Osteocyte (in vitro differentiated cells): ENCODE results near the gene SWSAP1. TPM values are rescaled to one million over a fixed set of nuclear protein-coding genes. Genes with fewer than 3 reads are reported as not detected.

Source experiments
- DNase-seq: peaks from one replicate; pipeline ENCODE4 v3.0.0; 2021; ENCODE audit warnings: mixed read lengths; ENCODE audit not compliant: unreplicated experiment; ENCODE audit errors: extremely low spot score
- H3K27ac Mint-ChIP-seq: one replicate; pipeline ENCODE4 v1.8.0; 2021; ENCODE audit warnings: mild to moderate bottlenecking, mixed read lengths; ENCODE audit not compliant: unreplicated experiment
- H3K27me3 Mint-ChIP-seq: one replicate; pipeline ENCODE4 v1.8.0; 2021; ENCODE audit warnings: mixed read lengths; ENCODE audit not compliant: unreplicated experiment
- H3K36me3 Mint-ChIP-seq: one replicate; pipeline ENCODE4 v1.8.0; 2021; ENCODE audit warnings: mixed read lengths; ENCODE audit not compliant: unreplicated experiment
- H3K4me1 Mint-ChIP-seq: one replicate; pipeline ENCODE4 v1.8.0; 2021; ENCODE audit warnings: mixed read lengths; ENCODE audit not compliant: unreplicated experiment
- H3K4me3 Mint-ChIP-seq: one replicate; pipeline ENCODE4 v1.8.0; 2021; ENCODE audit warnings: mild to moderate bottlenecking, moderate library complexity, mixed read lengths; ENCODE audit not compliant: unreplicated experiment
- H3K9me3 Mint-ChIP-seq: one replicate; pipeline ENCODE4 v1.8.0; 2021; ENCODE audit warnings: mixed read lengths; ENCODE audit not compliant: unreplicated experiment
- total RNA-seq: library from RNA; stranded (reverse); gene quantifications from 2 replicates; pipeline ENCODE4 v1.2.1, GENCODE V29; 2021
- TF ChIP-seq, protein P1 (sequence below): fragments of 200-600 bp; sonication (generic); IDR thresholded peaks from 2 replicates; pipeline ENCODE4 v1.5.0; 2021; ENCODE audit warnings: antibody characterized with exemption, mild to moderate bottlenecking, moderate library complexity

The SWSAP1 gene
- total RNA-seq, 1 donor from 2014 or later: 1.3 TPM

DNA sequence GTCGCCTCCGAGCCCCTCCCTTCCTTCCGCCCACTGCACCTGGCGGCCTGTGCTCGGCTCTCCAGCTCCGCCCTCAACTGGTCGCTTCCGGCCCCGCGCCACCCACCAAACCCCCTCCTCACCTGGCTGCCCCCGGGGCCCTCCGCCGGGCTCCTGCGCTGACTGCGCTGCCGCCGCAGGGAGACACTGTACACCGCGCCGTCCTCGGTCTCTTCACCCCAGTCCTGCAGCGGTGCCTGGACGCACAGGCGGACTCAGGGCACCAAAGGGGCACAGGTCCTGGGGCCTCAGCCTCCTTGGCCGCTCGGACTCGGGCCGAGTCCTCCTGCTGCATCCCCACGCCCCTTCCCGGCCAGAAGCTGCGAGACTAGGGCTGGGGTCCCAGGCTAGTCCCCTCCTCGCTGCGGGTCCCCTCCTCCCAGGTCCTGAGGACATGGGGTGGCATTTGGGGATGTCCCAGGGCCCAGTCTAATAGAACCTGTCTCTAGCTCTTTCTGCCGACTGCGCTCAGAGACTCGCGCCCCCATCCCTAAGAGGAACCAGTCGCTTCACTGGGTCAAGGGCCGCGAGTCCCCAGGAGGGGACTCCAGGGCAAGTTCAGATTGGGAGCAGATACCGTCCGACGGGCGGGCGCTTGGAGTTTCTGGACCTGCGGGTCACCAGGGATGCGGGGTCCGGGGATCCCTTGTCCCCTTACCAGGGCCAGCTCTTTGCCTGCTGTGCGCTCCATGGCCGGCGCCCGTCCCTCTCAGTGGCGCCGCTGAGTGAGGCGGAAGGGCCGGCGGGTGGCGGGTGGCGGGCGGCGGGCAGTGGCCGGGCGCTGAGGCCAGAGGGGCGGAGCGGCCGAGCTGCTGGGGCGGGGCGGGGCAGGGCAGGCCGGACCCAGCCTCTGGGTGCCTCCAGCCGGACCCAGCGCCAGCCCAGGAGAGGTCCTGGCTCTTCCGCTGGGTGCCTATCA is 44.4 kb downstream of the SWSAP1 start, which contains the start of gene RGL3:
RGL3 (minus strand) TSS at position 766 of the 958 bp plus-strand sequence; CDS start at position 730, 36 bp downstream.
- Mint-ChIP-seq H3K4me3 (peak within 1 kb of the TSS; percentile 57), H3K27me3 (peaks cover 35% of the 10 kb centered on the region), H3K36me3 (no peaks in the 10 kb centered on the region), H3K9me3 (no peaks in the 10 kb centered on the region), H3K4me1 (peaks cover 29% of the 10 kb centered on the region), H3K27ac (no peak within 1 kb of the TSS)
- TF ChIP-seq, protein P1, sequence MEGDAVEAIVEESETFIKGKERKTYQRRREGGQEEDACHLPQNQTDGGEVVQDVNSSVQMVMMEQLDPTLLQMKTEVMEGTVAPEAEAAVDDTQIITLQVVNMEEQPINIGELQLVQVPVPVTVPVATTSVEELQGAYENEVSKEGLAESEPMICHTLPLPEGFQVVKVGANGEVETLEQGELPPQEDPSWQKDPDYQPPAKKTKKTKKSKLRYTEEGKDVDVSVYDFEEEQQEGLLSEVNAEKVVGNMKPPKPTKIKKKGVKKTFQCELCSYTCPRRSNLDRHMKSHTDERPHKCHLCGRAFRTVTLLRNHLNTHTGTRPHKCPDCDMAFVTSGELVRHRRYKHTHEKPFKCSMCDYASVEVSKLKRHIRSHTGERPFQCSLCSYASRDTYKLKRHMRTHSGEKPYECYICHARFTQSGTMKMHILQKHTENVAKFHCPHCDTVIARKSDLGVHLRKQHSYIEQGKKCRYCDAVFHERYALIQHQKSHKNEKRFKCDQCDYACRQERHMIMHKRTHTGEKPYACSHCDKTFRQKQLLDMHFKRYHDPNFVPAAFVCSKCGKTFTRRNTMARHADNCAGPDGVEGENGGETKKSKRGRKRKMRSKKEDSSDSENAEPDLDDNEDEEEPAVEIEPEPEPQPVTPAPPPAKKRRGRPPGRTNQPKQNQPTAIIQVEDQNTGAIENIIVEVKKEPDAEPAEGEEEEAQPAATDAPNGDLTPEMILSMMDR: no peak
- no peak for DNase-seq

DNA sequence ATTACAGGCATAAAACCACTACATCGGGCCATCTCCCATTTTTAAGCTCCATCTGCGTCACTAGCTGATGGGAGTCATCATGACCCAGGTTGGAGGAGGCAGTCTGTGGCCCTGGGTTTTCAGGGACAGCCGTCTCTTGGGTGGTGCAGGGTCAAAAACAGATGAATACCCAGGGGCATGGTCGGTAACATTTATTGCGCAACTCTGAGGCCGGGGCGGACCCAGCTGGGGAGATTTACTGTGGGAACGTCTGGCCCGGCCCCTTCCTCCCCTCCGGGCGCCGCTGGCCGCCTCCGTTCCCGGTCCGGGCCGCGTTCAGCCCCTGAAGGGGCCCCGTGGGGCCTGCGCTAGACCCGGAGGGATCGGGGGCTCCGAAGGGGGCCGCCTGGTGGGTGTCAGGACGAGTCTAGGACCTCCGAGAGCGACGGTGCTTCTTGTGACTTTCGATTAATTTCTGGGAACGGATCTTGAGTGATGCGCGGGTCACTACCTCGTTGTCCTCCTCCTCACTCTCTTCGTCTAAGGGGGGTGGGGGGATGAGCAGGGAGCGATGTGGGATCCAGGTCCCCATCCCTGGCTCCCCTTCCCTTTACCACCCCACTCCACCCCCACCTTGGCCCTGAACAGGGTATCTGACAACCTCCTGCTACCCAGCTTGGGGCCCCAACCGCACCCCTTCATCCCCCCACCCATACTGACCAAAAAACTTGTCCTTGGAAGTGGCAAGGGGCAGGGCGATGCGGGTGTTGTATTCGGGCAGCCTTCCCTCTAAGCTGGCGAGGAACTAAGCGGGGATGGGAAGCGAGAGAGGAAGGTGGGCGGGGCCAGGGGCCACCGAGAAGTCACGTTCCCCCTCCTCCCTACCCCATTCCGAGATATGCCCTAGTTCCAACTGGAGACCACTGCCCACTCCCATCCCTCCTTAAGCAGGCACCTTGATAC is 46.2 kb downstream of the SWSAP1 start:
- H3K27ac Mint-ChIP-seq: peak overlapping the region; percentile 27
- H3K9me3 Mint-ChIP-seq: no peaks in the 10 kb centered on the region
- H3K27me3 Mint-ChIP-seq: peaks cover 36% of the 10 kb centered on the region
- DNase-seq: no peak
- peak overlapping the region; percentile 62 for H3K4me3 Mint-ChIP-seq
- H3K4me1 Mint-ChIP-seq: peaks cover 29% of the 10 kb centered on the region
- H3K36me3 Mint-ChIP-seq: no peaks in the 10 kb centered on the region
- TF ChIP-seq, protein P1: no peak

DNA sequence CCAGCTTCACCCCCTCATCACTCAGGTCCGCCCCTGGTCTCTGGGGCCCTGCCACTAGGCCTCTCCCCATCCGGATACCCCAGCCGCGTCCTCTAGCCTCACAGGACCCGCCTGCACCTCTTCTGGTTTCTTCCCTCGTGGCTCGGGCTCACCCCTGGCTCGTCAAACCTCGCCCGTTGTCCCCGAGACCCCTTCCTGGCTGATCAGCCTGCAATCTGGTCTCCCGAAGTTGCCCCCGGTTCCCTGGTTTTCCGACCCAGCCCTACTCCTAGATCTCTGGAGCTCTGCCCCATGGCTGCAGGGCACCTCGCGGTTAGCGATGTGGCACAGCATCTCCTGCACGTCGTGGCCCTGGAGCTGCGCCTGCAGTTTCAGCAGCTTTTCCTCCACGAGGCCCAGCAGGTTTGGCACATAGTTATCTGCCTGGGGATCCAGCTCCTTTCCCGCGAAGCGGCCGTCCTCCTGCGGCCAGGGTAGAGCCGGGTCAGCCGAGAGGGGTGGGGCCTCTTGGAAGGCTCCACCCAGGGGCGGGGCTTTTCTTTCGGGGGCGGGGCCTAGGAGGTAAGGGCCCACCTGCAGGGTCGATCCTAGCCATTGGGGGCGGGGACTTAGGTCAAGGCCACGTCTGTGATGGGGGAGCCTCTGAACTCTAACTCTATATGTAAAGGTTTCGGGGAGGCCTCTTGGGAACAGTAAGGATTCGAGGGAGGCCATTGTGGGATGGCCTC is 47.1 kb downstream of the SWSAP1 start:
- peak overlapping the region; percentile 62 for H3K4me3 Mint-ChIP-seq
- H3K9me3 Mint-ChIP-seq: no peaks in the 10 kb centered on the region
- H3K36me3 Mint-ChIP-seq: no peaks in the 10 kb centered on the region
- TF ChIP-seq, protein P1: no peak
- no peak for DNase-seq
- no peak overlapping the region for H3K27ac Mint-ChIP-seq
- H3K27me3 Mint-ChIP-seq: peaks cover 33% of the 10 kb centered on the region
- peaks cover 29% of the 10 kb centered on the region for H3K4me1 Mint-ChIP-seq

DNA sequence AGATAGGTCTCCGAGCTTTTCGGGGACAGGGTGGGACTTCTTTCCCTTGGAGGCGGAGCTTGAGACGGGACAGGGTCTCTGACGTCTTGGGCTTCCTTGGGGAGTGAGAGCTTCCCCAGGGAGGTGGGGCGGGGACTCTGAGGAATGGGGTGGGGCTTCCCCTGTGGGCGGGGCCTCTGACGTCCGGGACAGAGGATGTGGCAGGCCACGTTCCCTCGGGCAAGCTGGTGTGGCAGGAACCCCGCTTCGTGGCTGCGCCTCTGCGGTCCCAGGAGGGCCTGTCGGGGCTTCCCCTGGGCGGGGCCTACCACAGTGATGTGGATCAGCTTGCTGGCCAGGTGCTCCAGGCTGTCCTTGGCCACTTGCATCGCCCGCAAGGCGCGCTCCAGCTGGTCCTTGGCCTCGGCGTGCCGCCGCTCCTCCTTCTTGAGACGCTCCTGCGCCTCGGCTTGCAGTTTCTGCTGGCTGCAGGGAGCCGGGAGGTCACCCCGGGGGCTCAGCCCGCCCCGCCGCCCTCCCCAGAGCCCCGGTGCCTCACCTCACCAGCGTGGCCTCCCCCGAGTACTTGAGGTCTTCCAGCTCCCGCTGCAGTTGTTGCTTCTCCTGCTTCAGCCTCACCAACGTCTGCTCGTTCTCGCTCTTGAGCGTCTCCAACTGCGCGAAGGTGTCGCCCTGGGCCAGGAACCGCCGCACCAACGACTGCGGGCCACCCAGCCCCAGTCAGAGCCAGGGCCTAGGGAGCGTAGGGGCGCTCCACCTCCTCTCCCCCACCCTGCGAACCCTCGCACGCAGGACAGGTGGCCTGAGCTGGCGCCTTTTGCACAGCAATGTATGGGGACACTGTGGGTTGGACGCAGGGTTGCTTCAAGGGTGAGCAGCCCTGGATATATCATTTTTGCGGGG is 47.9 kb downstream of the SWSAP1 start:
- no peak for DNase-seq
- TF ChIP-seq, protein P1: no peak
- Mint-ChIP-seq H3K27ac (no peak overlapping the region), H3K9me3 (no peaks in the 10 kb centered on the region), H3K36me3 (no peaks in the 10 kb centered on the region), H3K4me3 (peak overlapping the region; percentile 50), H3K27me3 (peaks cover 30% of the 10 kb centered on the region), H3K4me1 (peaks cover 29% of the 10 kb centered on the region)
